ENCODE measurements around the gene RPS14. TPM values are rescaled to one million over a fixed set of nuclear protein-coding genes. Genes with fewer than 3 reads are reported as not detected.
A peak's percentile ranks its signal among the peaks of the same experiment; 100 is the strongest.

RPS14 gene
- total and polyA plus RNA-seq, 5 experiments from 2014 or later = 5,539 to 11,694 (median 9,910) TPM

- POLR2A ChIA-PET = interaction anchor here (1.0 to 5.1 kb wide), 2 partner anchors 21 to 42 kb away, joined by 3 to 56 read pairs; partner anchors contain the start of gene RPS14
- no peak for DNase-seq
- Mint-ChIP-seq H3K4me1 (peaks cover 19 to 59% (median 38%) of the 10 kb centered on the region in 4 donors), H3K27ac (peak overlapping the region in 8 of 10 donors; percentile 4 to 100 (median 52)), H3K4me3 (peak overlapping the region in 6 of 10 donors; percentile 16 to 100 (median 24)), H3K27me3 (no peaks in the 10 kb centered on the region), H3K9me3 (no peaks in the 10 kb centered on the region), H3K36me3 (peaks cover 0 to 37% (median 0%) of the 10 kb centered on the region in 3 donors)
- ATAC-seq = no peak
These were observed 41.2 kb downstream of the RPS14 start for GRCh38 chr5:150408231-150408943.

- POLR2A ChIA-PET = interaction anchor here (1.1 to 1.4 kb wide), 3 partner anchors 11 to 42 kb away, joined by 3 read pairs; partner anchors contain the start of gene RPS14
These were observed 42.3 kb downstream of the RPS14 start for GRCh38 chr5:150407096-150407720.

GRCh38 chr5:150406723-150407095, 42.8 kb downstream of the RPS14 start:
- Mint-ChIP-seq H3K4me3 (peak overlapping the region in 2 of 10 donors; percentile 24 to 32), H3K9me3 (no peaks in the 10 kb centered on the region), H3K27me3 (no peaks in the 10 kb centered on the region), H3K4me1 (peaks cover 16 to 48% (median 28%) of the 10 kb centered on the region in 4 donors), H3K27ac (peak overlapping the region in 4 of 10 donors; percentile 19 to 85 (median 60)), H3K36me3 (peaks cover 0 to 49% (median 0%) of the 10 kb centered on the region in 3 donors)
- DNase-seq (peak in 1 of 10 donors; percentile 55), ATAC-seq (no peak)
- POLR2A ChIA-PET = interaction anchor here (1.1 to 1.4 kb wide), 3 partner anchors 11 to 43 kb away, joined by 3 read pairs; partner anchors contain the start of gene RPS14

More at GRCh38 chr5:150407096-150407720, 42.3 kb downstream of the RPS14 start:
- H3K4me1 Mint-ChIP-seq = peaks cover 16 to 48% (median 27%) of the 10 kb centered on the region in 4 donors
- peak overlapping the region in 2 of 10 donors; percentile 24 to 36 for H3K4me3 Mint-ChIP-seq
- H3K9me3 Mint-ChIP-seq = no peaks in the 10 kb centered on the region
- H3K36me3 Mint-ChIP-seq = peaks cover 0 to 47% (median 0%) of the 10 kb centered on the region in 3 donors
- H3K27me3 Mint-ChIP-seq = no peaks in the 10 kb centered on the region
- H3K27ac Mint-ChIP-seq = peak overlapping the region in 5 of 10 donors; percentile 10 to 85 (median 35)
- DNase-seq = peak in 1 of 10 donors; percentile 46
- ATAC-seq = no peak

- no peak for ATAC-seq
- DNase-seq = peak in 1 of 10 donors; percentile 37
- no peak overlapping the region for H3K4me3 Mint-ChIP-seq
- H3K27ac Mint-ChIP-seq = peak overlapping the region in 6 of 10 donors; percentile 19 to 85 (median 57)
- peaks cover 17 to 43% (median 25%) of the 10 kb centered on the region in 4 donors for H3K4me1 Mint-ChIP-seq
- peaks cover 0 to 54% (median 0%) of the 10 kb centered on the region in 3 donors for H3K36me3 Mint-ChIP-seq
- H3K9me3 Mint-ChIP-seq = no peaks in the 10 kb centered on the region
- POLR2A ChIA-PET = interaction anchor here (0.6 to 1.4 kb wide), 3 partner anchors 12 to 43 kb away, joined by 3 read pairs; partner anchors contain the start of gene RPS14
- H3K27me3 Mint-ChIP-seq = no peaks in the 10 kb centered on the region
These were observed 43.3 kb downstream of the RPS14 start for GRCh38 chr5:150406103-150406722.

DNA sequence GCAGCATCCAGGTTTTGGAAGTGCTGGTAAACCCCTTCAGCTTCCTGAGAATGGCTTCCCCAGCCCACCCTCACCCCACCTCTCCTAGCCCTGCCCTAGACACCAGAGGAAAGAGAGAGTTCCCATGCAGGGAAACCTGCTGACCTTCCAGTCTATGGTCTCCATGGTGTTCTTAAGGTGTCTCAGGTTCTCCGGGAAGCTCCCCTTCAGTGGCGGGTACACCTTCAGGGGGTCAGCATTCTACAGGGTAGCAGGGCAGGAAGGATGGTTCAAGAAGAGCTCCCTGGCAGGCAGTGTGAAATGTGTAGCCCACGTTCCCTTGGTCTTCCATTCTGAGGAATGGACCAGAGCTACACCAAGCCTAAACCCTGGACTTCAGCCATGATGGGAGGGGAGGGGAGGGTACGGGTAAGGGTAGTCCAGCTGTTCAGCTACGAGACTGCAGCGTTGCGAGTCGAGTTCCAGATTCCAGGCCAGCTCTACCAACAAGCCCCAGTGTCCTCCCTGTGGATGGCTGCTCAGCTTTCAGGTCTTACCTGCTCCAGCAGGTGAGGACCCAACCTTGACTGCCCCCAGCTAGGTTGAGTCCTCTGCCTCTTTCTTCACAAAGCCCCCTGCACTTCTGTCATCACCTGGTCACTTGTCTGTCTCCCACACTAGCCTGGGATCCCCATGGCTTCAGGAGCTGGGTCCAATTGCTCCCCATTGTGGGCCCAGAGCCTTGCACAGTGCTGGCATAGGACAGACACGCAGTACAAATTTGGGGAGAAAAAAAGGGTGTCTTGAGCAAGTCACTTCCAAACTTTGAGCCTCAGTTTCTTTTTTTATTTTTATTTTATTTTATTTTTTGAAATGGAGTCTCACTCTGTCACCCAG, 44.4 kb downstream of the RPS14 start:
- H3K9me3 Mint-ChIP-seq = no peaks in the 10 kb centered on the region
- DNase-seq (no peak), ATAC-seq (no peak)
- H3K27me3 Mint-ChIP-seq = no peaks in the 10 kb centered on the region
- H3K27ac Mint-ChIP-seq = peak overlapping the region in 3 of 10 donors; percentile 13 to 76 (median 75)
- no peak overlapping the region for H3K4me3 Mint-ChIP-seq
- POLR2A ChIA-PET = no interaction called here
- peaks cover 12 to 36% (median 15%) of the 10 kb centered on the region in 4 donors for H3K4me1 Mint-ChIP-seq
- H3K36me3 Mint-ChIP-seq = peaks cover 0 to 60% (median 0%) of the 10 kb centered on the region in 3 donors

DNA sequence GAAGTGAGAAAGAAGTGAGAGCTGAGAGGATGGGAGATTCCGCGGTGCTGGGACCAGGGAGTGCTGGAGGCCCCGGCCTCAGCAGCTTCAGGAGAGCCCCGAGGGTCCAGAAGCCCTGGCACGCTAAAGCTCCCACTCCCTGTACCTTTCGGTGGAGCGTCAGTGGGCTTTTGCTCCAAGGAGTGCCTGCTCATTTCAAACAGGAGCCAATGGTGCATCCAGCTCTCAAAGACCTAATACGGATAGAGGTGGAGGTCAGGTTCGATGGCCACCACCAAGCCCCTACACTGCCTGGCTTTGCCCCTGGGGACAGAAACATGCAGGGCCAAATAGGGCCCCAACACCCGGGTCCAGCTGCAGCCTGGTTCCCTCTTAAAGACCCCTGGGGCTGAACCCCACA, 45.0 kb downstream of the RPS14 start:
- Mint-ChIP-seq H3K9me3 (no peaks in the 10 kb centered on the region), H3K27ac (peak overlapping the region in 4 of 10 donors; percentile 43 to 75 (median 56)), H3K4me3 (no peak overlapping the region), H3K4me1 (peaks cover 6 to 30% (median 9%) of the 10 kb centered on the region in 4 donors), H3K36me3 (peaks cover 0 to 67% (median 0%) of the 10 kb centered on the region in 3 donors), H3K27me3 (no peaks in the 10 kb centered on the region)
- POLR2A ChIA-PET = no interaction called here
- DNase-seq = no peak
- ATAC-seq = no peak

DNA sequence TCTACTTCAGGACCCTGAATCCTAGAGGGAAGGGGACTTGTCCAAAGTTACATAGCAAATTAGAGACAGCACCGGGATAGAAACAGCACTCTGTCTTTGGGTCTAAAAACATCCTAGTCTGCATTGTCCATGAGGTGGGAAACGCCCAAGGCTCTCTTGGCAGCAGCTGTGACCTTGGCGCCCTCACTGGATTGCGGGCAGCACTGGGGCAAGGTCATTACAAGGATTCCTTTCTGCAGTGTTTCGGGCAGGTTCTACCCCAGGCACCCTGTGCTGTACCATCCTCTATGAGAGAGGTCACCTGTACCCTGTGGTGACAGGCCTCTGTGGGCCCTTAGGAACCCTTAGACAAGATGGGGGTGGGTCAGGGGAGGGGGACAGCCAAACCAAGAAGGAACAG, 45.4 kb downstream of the RPS14 start:
- DNase-seq (no peak), ATAC-seq (no peak)
- H3K27ac Mint-ChIP-seq = peak overlapping the region in 5 of 10 donors; percentile 35 to 72 (median 54)
- POLR2A ChIA-PET = no interaction called here
- no peak overlapping the region for H3K4me3 Mint-ChIP-seq
- no peaks in the 10 kb centered on the region for H3K9me3 Mint-ChIP-seq
- H3K27me3 Mint-ChIP-seq = no peaks in the 10 kb centered on the region
- H3K4me1 Mint-ChIP-seq = peaks cover 6 to 30% (median 9%) of the 10 kb centered on the region in 4 donors
- H3K36me3 Mint-ChIP-seq = peaks cover 0 to 68% (median 0%) of the 10 kb centered on the region in 3 donors

GRCh38 chr5:150402901-150403342, 46.6 kb downstream of the RPS14 start:
- H3K27ac Mint-ChIP-seq = peak overlapping the region in 5 of 10 donors; percentile 1 to 87 (median 78)
- no peaks in the 10 kb centered on the region for H3K9me3 Mint-ChIP-seq
- H3K27me3 Mint-ChIP-seq = no peaks in the 10 kb centered on the region
- DNase-seq = no peak
- POLR2A ChIA-PET = interaction anchor here (0.7 to 1.4 kb wide), 2 partner anchors 8 to 10 kb away, joined by 3 read pairs; partner anchors contain the start of gene CD74
- H3K4me1 Mint-ChIP-seq = peaks cover 0 to 19% (median 6%) of the 10 kb centered on the region in 4 donors
- H3K36me3 Mint-ChIP-seq = peaks cover 0 to 70% (median 0%) of the 10 kb centered on the region in 3 donors
- peak overlapping the region in 1 of 10 donors; percentile 7 for H3K4me3 Mint-ChIP-seq
- no peak for ATAC-seq

- peaks cover 0 to 72% (median 3%) of the 10 kb centered on the region in 3 donors for H3K36me3 Mint-ChIP-seq
- peak overlapping the region in 1 of 10 donors; percentile 7 for H3K4me3 Mint-ChIP-seq
These were observed 47.2 kb downstream of the RPS14 start for GRCh38 chr5:150402229-150402773.

DNA sequence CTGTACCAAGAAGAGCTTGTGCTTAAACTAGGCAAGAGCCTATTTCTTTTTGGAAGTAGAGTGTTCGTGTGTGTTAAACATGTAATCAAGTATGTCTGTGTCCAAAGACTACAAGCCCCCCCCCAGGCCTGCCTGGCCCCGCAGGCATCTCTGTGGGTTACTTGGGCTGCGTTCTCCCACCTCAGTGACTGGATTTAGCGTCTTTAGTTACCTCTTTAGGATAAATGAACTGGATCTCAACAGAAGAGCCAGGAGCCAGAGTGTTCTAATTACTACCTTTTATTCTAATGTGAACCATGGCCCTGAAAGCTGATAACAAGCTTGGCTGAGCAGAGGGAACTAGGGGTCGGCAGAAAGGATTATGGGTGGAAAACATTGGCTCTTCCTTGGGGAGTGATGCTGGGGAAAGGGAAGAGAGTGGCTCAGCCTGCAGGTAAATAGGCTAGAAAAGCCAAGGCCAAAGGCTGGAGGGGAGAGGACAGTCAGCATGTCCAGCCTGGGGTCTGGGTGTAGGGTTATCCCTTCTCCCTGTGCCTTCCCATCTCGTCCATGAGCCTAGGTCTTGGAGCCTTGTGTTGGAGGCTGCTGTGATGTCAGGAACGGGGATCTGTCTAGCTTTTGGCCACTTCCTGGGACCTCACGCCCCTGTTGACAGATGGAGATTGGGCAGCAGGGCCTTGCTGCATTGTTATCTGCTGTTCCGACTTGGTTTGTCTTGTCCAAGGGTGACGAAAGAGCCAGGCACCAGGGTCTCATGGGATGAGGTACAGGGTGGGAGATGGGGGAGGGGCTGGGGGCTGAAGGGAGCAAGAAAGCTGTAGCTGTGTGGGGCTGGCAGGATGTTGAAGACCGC, 47.9 kb downstream of the RPS14 start:
- Mint-ChIP-seq H3K27ac (peak overlapping the region; percentile 44 to 94 (median 78)), H3K36me3 (peaks cover 0 to 73% (median 3%) of the 10 kb centered on the region in 3 donors), H3K4me1 (peaks cover 0 to 8% (median 6%) of the 10 kb centered on the region in 4 donors), H3K27me3 (no peaks in the 10 kb centered on the region), H3K4me3 (no peak overlapping the region), H3K9me3 (no peaks in the 10 kb centered on the region)
- ATAC-seq (no peak), DNase-seq (no peak)
- POLR2A ChIA-PET = interaction anchor here (0.9 to 1.7 kb wide), 3 partner anchors 9 to 55 kb away, joined by 3 to 6 read pairs (median 3); no protein-coding TSS in a partner anchor

More at GRCh38 chr5:150402229-150402773, 47.2 kb downstream of the RPS14 start:
- H3K27me3 Mint-ChIP-seq = no peaks in the 10 kb centered on the region
- peaks cover 0 to 13% (median 6%) of the 10 kb centered on the region in 4 donors for H3K4me1 Mint-ChIP-seq
- POLR2A ChIA-PET = interaction anchor here (0.7 to 1.4 kb wide), 2 partner anchors 8 to 11 kb away, joined by 3 read pairs; partner anchors contain the start of gene CD74
- H3K27ac Mint-ChIP-seq = peak overlapping the region in 5 of 10 donors; percentile 18 to 94 (median 80)
- ATAC-seq (no peak), DNase-seq (no peak)
- no peaks in the 10 kb centered on the region for H3K9me3 Mint-ChIP-seq

Data from naive thymus-derived CD8-positive, alpha-beta T cell (primary cell).